WTC11 (cell line): Measurements from ENCODE around the gene FABP2.
"Not testable (repeated sequence)": the region's sequence is repeated elsewhere in the genome, so short reads cannot be mapped to it uniquely, and the experiment has no call there.

Source experiments
- CBFB ChIP-seq: sonication (generic); formaldehyde crosslinking; IDR thresholded peaks from 2 replicates; pipeline ENCODE4 v1.8.1; 2022; ENCODE audit warnings: mild to moderate bottlenecking, low read depth, missing genetic modification reagents
- CREB1 ChIP-seq: sonication (generic); formaldehyde crosslinking; IDR thresholded peaks from 2 replicates; pipeline ENCODE4 v1.8.0; 2023; ENCODE audit warnings: mild to moderate bottlenecking, missing genetic modification reagents
- CTCF ChIP-seq: fragments of 200-600 bp; IDR thresholded peaks from 2 replicates; pipeline ENCODE4 v1.8.0; 2022; ENCODE audit warnings: antibody characterized with exemption
- ERG ChIP-seq: fragments of 250-450 bp; sonication (Bioruptor Pico); IDR thresholded peaks from 2 replicates; pipeline ENCODE4 v1.8.0; 2021; ENCODE audit warnings: mild to moderate bottlenecking
- FOXP4 ChIP-seq: sonication (generic); formaldehyde crosslinking; IDR thresholded peaks from 2 replicates; pipeline ENCODE4 v1.8.0; 2022; ENCODE audit warnings: mild to moderate bottlenecking, missing genetic modification reagents
- JUN ChIP-seq: sonication (generic); formaldehyde crosslinking; IDR thresholded peaks from 2 replicates; pipeline ENCODE4 v1.8.0; 2023; ENCODE audit warnings: mild to moderate bottlenecking, missing genetic modification reagents
- ZNF532 ChIP-seq: fragments of 250-450 bp; sonication (Bioruptor Pico); IDR thresholded peaks from 2 replicates; pipeline ENCODE4 v1.9.0; 2021; ENCODE audit warnings: mild to moderate bottlenecking, borderline replicate concordance
- TF ChIP-seq, protein P1 (sequence below): sonication (generic); formaldehyde crosslinking; conservative IDR thresholded peaks from 2 replicates; pipeline ENCODE4 v1.8.1; 2022; ENCODE audit warnings: mild to moderate bottlenecking, missing genetic modification reagents
- TF ChIP-seq, protein P2 (sequence below): sonication (generic); formaldehyde crosslinking; IDR thresholded peaks from 2 replicates; pipeline ENCODE4 v1.8.1; 2022; ENCODE audit warnings: mild to moderate bottlenecking, missing genetic modification reagents, moderate library complexity, borderline replicate concordance
- TF ChIP-seq, protein P3 (sequence below): sonication (generic); formaldehyde crosslinking; IDR thresholded peaks from 2 replicates; pipeline ENCODE4 v1.8.1; 2022; ENCODE audit warnings: mild to moderate bottlenecking, moderate library complexity, missing genetic modification reagents

DNA sequence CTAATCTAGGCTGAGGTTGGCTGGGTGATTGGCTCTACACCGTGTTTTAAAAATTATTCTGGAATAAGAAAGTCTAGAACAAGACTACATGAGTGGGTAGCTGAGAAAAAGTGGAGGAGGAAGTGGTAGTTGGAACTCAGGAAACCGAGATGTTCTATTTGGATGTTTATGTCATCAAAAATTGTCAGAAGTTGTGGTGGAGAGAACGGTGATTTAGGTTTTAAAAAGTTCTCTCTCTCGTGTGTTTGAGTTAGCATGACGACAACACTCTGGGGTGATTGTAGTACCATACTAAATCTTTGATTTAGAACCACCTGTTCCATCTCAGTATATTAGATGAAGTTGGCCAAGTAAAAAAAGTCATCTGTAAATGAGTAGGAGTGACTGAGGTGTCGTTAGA lies 41.4 kb upstream of the FABP2 start:
- TF ChIP-seq CREB1; CTCF; ERG; JUN (CRISPR knock-in tag); FOXP4 (CRISPR knock-in tag); ZNF532 (CRISPR knock-in tag); CBFB (CRISPR knock-in tag): not testable (repeated sequence)
- TF ChIP-seq, protein P1, sequence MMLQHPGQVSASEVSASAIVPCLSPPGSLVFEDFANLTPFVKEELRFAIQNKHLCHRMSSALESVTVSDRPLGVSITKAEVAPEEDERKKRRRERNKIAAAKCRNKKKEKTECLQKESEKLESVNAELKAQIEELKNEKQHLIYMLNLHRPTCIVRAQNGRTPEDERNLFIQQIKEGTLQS, result not testable (repeated sequence)
- TF ChIP-seq, protein P2, sequence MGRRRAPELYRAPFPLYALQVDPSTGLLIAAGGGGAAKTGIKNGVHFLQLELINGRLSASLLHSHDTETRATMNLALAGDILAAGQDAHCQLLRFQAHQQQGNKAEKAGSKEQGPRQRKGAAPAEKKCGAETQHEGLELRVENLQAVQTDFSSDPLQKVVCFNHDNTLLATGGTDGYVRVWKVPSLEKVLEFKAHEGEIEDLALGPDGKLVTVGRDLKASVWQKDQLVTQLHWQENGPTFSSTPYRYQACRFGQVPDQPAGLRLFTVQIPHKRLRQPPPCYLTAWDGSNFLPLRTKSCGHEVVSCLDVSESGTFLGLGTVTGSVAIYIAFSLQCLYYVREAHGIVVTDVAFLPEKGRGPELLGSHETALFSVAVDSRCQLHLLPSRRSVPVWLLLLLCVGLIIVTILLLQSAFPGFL (CRISPR knock-in tag), result not testable (repeated sequence)
- TF ChIP-seq, protein P3, sequence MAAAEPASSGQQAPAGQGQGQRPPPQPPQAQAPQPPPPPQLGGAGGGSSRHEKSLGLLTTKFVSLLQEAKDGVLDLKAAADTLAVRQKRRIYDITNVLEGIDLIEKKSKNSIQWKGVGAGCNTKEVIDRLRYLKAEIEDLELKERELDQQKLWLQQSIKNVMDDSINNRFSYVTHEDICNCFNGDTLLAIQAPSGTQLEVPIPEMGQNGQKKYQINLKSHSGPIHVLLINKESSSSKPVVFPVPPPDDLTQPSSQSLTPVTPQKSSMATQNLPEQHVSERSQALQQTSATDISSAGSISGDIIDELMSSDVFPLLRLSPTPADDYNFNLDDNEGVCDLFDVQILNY, result not testable (repeated sequence)
